ENCODE measurements around the gene GHRL.

DNA sequence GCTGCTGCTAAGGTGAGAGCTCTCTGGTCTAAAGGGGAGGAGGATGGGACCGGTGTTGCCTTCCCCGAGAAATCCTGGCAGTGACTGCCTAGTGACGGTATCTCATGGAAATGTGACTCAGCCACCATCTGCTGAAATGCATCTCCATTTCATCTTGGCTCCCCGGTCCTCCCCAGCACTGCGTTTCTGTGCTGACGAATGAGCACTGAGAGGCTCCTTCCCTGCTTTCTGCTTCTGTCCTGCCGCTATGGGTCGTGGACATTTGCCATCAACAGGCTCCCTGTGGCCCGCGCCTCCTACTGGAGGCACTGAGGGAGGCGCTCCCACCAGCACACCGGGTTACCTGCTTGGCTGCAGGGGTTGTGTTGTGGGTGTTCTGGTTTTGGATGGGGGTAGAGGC lies 41.7 kb upstream of the GHRL start:
- TF ChIP-seq, protein P1, sequence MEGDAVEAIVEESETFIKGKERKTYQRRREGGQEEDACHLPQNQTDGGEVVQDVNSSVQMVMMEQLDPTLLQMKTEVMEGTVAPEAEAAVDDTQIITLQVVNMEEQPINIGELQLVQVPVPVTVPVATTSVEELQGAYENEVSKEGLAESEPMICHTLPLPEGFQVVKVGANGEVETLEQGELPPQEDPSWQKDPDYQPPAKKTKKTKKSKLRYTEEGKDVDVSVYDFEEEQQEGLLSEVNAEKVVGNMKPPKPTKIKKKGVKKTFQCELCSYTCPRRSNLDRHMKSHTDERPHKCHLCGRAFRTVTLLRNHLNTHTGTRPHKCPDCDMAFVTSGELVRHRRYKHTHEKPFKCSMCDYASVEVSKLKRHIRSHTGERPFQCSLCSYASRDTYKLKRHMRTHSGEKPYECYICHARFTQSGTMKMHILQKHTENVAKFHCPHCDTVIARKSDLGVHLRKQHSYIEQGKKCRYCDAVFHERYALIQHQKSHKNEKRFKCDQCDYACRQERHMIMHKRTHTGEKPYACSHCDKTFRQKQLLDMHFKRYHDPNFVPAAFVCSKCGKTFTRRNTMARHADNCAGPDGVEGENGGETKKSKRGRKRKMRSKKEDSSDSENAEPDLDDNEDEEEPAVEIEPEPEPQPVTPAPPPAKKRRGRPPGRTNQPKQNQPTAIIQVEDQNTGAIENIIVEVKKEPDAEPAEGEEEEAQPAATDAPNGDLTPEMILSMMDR (conservative IDR thresholded peaks at IDR 0.05) = peak; percentile 50; the same call in 1 of the 2 replicates
- no peak for TF ChIP-seq EZH2 (IDR thresholded peaks at IDR 0.05; ENCODE audit: low read depth)

All from PC-9 (cell line).